HepG2 (cell line): ENCODE measurements around the gene PCSK5. TPM values are rescaled to one million over a fixed set of nuclear protein-coding genes. Genes with fewer than 3 reads are reported as not detected.

Experiments
- ATAC-seq: fragments of 200-7000 bp; cut with Tn5 transposase; 3 replicates; pipeline ENCODE4 v1.9.1; 2020; ENCODE audit warnings: mild to moderate bottlenecking, moderate library complexity
- BruUV-seq: library from RNA; stranded (reverse); fragments of 400-500 nt; replicated peaks from 2 replicates; lab custom pipeline; 2021; lab: Mats Ljungman, UMichigan
- CTCF ChIA-PET: fragments of 300-600 bp; formaldehyde crosslinking; extraction: SDS; loops from one replicate; lab custom pipeline; 2021; ENCODE audit warnings: low total read pairs, inconsistent platforms, low intra/inter-chr PET ratio; lab: Yijun Ruan, JAX
- POLR2A ChIA-PET: fragments of 350-600 bp; sonication (Branson Sonifier 250); formaldehyde crosslinking; loops from one replicate; lab custom pipeline; 2020; ENCODE audit warnings: antibody characterized with exemption, inconsistent platforms; lab: Yijun Ruan, JAX
- DNase-seq: peaks from one replicate; pipeline ENCODE4 v3.0.0-alpha.2; 2015; ENCODE audit warnings: low spot score
- FAIRE-seq: peaks from 3 replicates; lab custom pipeline; 2011; peaks lifted over from hg19 to GRCh38; lab: Jason Lieb, UNC
- H2AFZ ChIP-seq: one replicate; pipeline ENCODE4 v1.6.1; 2011; ENCODE audit warnings: low read length, inconsistent platforms
- H3K27ac ChIP-seq: fragments of 300-600 bp; 3 replicates; pipeline ENCODE4 v1.8.0; 2011; ENCODE audit warnings: mixed run types, mild to moderate bottlenecking, mixed read lengths, low read length, inconsistent platforms; ENCODE audit not compliant: insufficient read depth; ENCODE audit errors: extremely low read length
- H3K27me3 ChIP-seq, 2 experiments: fragments of 200-600 bp in 1 of 2; 2 replicates in 1 of 2; 3 replicates in 1 of 2; pipeline versions ENCODE4 v1.6.0 to v1.8.0; 2011; ENCODE audit warnings: low read length in 2 of 2, mild to moderate bottlenecking in 2 of 2, moderate library complexity in 2 of 2, inconsistent platforms in 1 of 2; ENCODE audit not compliant: insufficient read depth in 2 of 2, control insufficient read depth in 1 of 2
- H3K36me3 ChIP-seq, 2 experiments: fragments of 200-600 bp in 1 of 2; replicated peaks in 1 of 2; 2 replicates in 1 of 2; 3 replicates in 1 of 2; pipeline versions ENCODE4 v1.5.1 to v1.8.0; 2011; ENCODE audit warnings: low read length in 2 of 2, inconsistent platforms in 1 of 2; ENCODE audit not compliant: insufficient read depth in 2 of 2, control insufficient read depth in 1 of 2
- H3K4me1 ChIP-seq: 2 replicates; pipeline ENCODE4 v1.5.1; 2012; ENCODE audit warnings: low read length, inconsistent platforms; ENCODE audit not compliant: insufficient read depth
- H3K4me2 ChIP-seq: 2 replicates; pipeline ENCODE4 v1.6.0; 2011; ENCODE audit warnings: low read depth, low read length, inconsistent platforms
- H3K4me3 ChIP-seq, 3 experiments: fragments of 200-600 bp in 1 of 3; sonication (generic), shearing (Covaris generic) in 1 of 3; replicated peaks in 1 of 3; 2 replicates each; pipeline ENCODE4 v1.5.1; 2011 to 2016; ENCODE audit warnings: low read length in 3 of 3, inconsistent platforms in 2 of 3, low read depth in 2 of 3, mild to moderate bottlenecking in 2 of 3, control low read depth in 1 of 3, mixed read lengths in 1 of 3; ENCODE audit not compliant: insufficient read depth in 1 of 3
- H3K79me2 ChIP-seq: one replicate; pipeline ENCODE4 v1.6.1; 2011; ENCODE audit warnings: low read length, inconsistent platforms; ENCODE audit not compliant: insufficient read depth
- H3K9ac ChIP-seq: 2 replicates; pipeline ENCODE4 v1.6.0; 2011; ENCODE audit warnings: mild to moderate bottlenecking, low read depth, low read length, inconsistent platforms; ENCODE audit not compliant: insufficient read depth
- H3K9me3 ChIP-seq: 2 replicates; pipeline ENCODE4 v1.5.1; 2012; ENCODE audit warnings: mild to moderate bottlenecking, low read length
- H4K20me1 ChIP-seq: 2 replicates; pipeline ENCODE4 v1.6.0; 2011; ENCODE audit warnings: inconsistent platforms, mild to moderate bottlenecking, low read length, moderate library complexity; ENCODE audit not compliant: insufficient read depth
- ATF7 ChIP-seq, 2 experiments: fragments of 450-650 bp in 1 of 2; sonication (generic) in 1 of 2; formaldehyde crosslinking in 1 of 2; IDR thresholded peaks; 2 replicates each; pipeline versions ENCODE4 v1.4.0 to v1.6.1; 2016 to 2020; ENCODE audit warnings: antibody characterized with exemption in 1 of 2, mild to moderate bottlenecking in 1 of 2, missing genetic modification reagents in 1 of 2
- MEIS1 ChIP-seq: sonication (generic); formaldehyde crosslinking; IDR thresholded peaks from 2 replicates; pipeline ENCODE4 v1.9.0; 2021; ENCODE audit warnings: mild to moderate bottlenecking, missing genetic modification reagents, moderate library complexity, borderline replicate concordance
- PAWR ChIP-seq: sonication (generic); formaldehyde crosslinking; IDR thresholded peaks from 2 replicates; pipeline ENCODE4 v1.4.0; 2020; ENCODE audit warnings: missing genetic modification reagents, mild to moderate bottlenecking, borderline replicate concordance
- SCMH1 ChIP-seq: sonication (generic); formaldehyde crosslinking; IDR thresholded peaks from 2 replicates; pipeline ENCODE4 v1.9.0; 2021; ENCODE audit warnings: missing genetic modification reagents, mild to moderate bottlenecking, borderline replicate concordance
- SP4 ChIP-seq: sonication (generic); formaldehyde crosslinking; IDR thresholded peaks from 2 replicates; pipeline ENCODE4 v1.8.1; 2023; ENCODE audit warnings: mild to moderate bottlenecking, missing genetic modification reagents
- SRSF1 ChIP-seq: fragments of 200-400 bp; formaldehyde crosslinking; optimal IDR thresholded peaks from 2 replicates; pipeline ENCODE3; 2017; ENCODE audit warnings: mild to moderate bottlenecking, low read depth, low read length, moderate library complexity
- ZNF337 ChIP-seq: sonication (generic); formaldehyde crosslinking; IDR thresholded peaks from 2 replicates; pipeline ENCODE4 v1.5.1; 2020; ENCODE audit warnings: missing genetic modification reagents, low read depth, mild to moderate bottlenecking, borderline replicate concordance
- ZNF350 ChIP-seq: sonication (generic); formaldehyde crosslinking; IDR thresholded peaks from 2 replicates; pipeline ENCODE4 v1.4.0; 2020; ENCODE audit warnings: mild to moderate bottlenecking, low read depth, missing genetic modification reagents, borderline replicate concordance
- ZNF543 ChIP-seq: sonication (generic); formaldehyde crosslinking; IDR thresholded peaks from 2 replicates; pipeline ENCODE4 v1.4.0; 2020; ENCODE audit warnings: mild to moderate bottlenecking, missing genetic modification reagents
- ZNF577 ChIP-seq: sonication (generic); formaldehyde crosslinking; IDR thresholded peaks from 2 replicates; pipeline ENCODE4 v1.4.0; 2020; ENCODE audit warnings: mild to moderate bottlenecking, low read depth, missing genetic modification reagents, borderline replicate concordance
- WGBS: methylation state at CpG from one replicate; pipeline ENCODE4 v1.1.6; 2017; ENCODE audit warnings: low lambda C conversion rate; 5-methylcytosine and 5-hydroxymethylcytosine counted together
- in situ Hi-C: cut with HindIII; loops from 2 replicates; pipeline ENCODE4 v1.10.0; 2017; ENCODE audit warnings: low pct_unique_long_range_greater_than_20kb; ENCODE audit not compliant: extremely low pct_ligation_motif_present
- intact Hi-C: fragments of 100-400 bp; cut with micrococcal nuclease; formaldehyde crosslinking; loops from one replicate; pipeline ENCODE4 v1.10.0; 2022; ENCODE audit not compliant: unreplicated experiment
- polyA plus RNA-seq, 8 experiments: library from polyadenylated mRNA; depleted of rRNA in 3 of 8; stranded (reverse) in 7 of 8; unstranded in 1 of 8; fragments of >200 nt; fragmentation: Illumina TruSeq in 4 of 8; extraction: Trizol in 4 of 8; gene quantifications; 2 replicates each; pipeline versions ENCODE4 v1.2.1 to v1.2.3, GENCODE V29; 2011 to 2016; ENCODE audit warnings: low read depth in 4 of 8, missing spikeins in 1 of 8, mixed read lengths in 1 of 8; ENCODE audit not compliant: insufficient read depth in 1 of 8
- total RNA-seq, 5 experiments: library from RNA; depleted of rRNA; stranded (reverse); fragments of >200 nt; fragmentation: Illumina TruSeq; extraction: Trizol; gene quantifications; 2 replicates each; pipeline ENCODE4 v1.2.3, GENCODE V29; 2016; ENCODE audit warnings: low read depth in 1 of 5
- TF ChIP-seq, protein P1 (sequence below): sonication (generic); formaldehyde crosslinking; IDR thresholded peaks from 2 replicates; pipeline ENCODE4 v1.4.0; 2020; ENCODE audit warnings: low read depth, mild to moderate bottlenecking, missing genetic modification reagents
- TF ChIP-seq, protein P2 (sequence below): sonication (generic); formaldehyde crosslinking; IDR thresholded peaks from 2 replicates; pipeline ENCODE4 v1.9.0; 2021; ENCODE audit warnings: missing genetic modification reagents, borderline replicate concordance
- TF ChIP-seq, protein P3 (sequence below): sonication (generic); formaldehyde crosslinking; IDR thresholded peaks from 2 replicates; pipeline ENCODE4 v1.4.0; 2020; ENCODE audit warnings: missing genetic modification reagents
- TF ChIP-seq, protein P4 (sequence below): sonication (generic); formaldehyde crosslinking; IDR thresholded peaks from 2 replicates; pipeline ENCODE4 v1.9.0; 2021; ENCODE audit warnings: missing genetic modification reagents, mild to moderate bottlenecking, borderline replicate concordance

The PCSK5 gene
- total and polyA plus RNA-seq, 2 of the 13 experiments (the other 11 are each of a cell fraction or from before 2014, with no cell fraction given) = 0.55 to 0.66 TPM

DNA sequence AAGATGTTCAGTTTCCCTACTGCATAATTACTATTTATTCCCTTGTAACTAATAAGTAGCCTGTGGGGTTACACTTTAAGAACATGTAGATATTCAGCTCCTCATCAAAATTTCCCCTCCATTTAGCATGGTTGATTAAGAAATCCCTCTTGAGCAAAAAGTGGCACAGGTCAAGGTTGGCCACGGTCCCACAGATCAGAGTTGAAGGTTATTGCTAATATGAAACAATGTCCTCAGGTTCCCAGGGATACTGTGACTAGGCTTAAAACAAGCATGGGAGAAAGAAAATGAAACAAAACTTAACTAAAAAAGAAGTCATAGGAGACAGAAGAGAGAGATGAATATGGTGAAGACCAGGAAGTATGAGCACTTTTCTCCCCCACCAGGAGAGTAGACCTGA lies 439.6 kb downstream of the PCSK5 start:
- no TSS peak for BruUV-seq
- no peaks in the 10 kb centered on the region for H3K9me3 ChIP-seq
- TF ChIP-seq SP4 (no peak), ZNF577 (CRISPR knock-in tag) (no peak), PAWR (no peak), SCMH1 (no peak), MEIS1 (no peak), ZNF350 (no peak), ZNF543 (CRISPR knock-in tag) (no peak), ZNF337 (CRISPR knock-in tag) (no peak), ATF7 (IDR thresholded peaks at IDR 0.05) (no peak), ATF7 (CRISPR knock-in tag; IDR thresholded peaks at IDR 0.05) (no peak), SRSF1 (no peak)
- TF ChIP-seq, protein P1, sequence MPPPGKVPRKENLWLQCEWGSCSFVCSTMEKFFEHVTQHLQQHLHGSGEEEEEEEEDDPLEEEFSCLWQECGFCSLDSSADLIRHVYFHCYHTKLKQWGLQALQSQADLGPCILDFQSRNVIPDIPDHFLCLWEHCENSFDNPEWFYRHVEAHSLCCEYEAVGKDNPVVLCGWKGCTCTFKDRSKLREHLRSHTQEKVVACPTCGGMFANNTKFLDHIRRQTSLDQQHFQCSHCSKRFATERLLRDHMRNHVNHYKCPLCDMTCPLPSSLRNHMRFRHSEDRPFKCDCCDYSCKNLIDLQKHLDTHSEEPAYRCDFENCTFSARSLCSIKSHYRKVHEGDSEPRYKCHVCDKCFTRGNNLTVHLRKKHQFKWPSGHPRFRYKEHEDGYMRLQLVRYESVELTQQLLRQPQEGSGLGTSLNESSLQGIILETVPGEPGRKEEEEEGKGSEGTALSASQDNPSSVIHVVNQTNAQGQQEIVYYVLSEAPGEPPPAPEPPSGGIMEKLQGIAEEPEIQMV (CRISPR knock-in tag) = no peak
- TF ChIP-seq, protein P2, sequence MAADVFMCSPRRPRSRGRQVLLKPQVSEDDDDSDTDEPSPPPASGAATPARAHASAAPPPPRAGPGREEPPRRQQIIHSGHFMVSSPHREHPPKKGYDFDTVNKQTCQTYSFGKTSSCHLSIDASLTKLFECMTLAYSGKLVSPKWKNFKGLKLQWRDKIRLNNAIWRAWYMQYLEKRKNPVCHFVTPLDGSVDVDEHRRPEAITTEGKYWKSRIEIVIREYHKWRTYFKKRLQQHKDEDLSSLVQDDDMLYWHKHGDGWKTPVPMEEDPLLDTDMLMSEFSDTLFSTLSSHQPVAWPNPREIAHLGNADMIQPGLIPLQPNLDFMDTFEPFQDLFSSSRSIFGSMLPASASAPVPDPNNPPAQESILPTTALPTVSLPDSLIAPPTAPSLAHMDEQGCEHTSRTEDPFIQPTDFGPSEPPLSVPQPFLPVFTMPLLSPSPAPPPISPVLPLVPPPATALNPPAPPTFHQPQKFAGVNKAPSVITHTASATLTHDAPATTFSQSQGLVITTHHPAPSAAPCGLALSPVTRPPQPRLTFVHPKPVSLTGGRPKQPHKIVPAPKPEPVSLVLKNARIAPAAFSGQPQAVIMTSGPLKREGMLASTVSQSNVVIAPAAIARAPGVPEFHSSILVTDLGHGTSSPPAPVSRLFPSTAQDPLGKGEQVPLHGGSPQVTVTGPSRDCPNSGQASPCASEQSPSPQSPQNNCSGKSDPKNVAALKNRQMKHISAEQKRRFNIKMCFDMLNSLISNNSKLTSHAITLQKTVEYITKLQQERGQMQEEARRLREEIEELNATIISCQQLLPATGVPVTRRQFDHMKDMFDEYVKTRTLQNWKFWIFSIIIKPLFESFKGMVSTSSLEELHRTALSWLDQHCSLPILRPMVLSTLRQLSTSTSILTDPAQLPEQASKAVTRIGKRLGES (CRISPR knock-in tag) = no peak
- TF ChIP-seq, protein P3, sequence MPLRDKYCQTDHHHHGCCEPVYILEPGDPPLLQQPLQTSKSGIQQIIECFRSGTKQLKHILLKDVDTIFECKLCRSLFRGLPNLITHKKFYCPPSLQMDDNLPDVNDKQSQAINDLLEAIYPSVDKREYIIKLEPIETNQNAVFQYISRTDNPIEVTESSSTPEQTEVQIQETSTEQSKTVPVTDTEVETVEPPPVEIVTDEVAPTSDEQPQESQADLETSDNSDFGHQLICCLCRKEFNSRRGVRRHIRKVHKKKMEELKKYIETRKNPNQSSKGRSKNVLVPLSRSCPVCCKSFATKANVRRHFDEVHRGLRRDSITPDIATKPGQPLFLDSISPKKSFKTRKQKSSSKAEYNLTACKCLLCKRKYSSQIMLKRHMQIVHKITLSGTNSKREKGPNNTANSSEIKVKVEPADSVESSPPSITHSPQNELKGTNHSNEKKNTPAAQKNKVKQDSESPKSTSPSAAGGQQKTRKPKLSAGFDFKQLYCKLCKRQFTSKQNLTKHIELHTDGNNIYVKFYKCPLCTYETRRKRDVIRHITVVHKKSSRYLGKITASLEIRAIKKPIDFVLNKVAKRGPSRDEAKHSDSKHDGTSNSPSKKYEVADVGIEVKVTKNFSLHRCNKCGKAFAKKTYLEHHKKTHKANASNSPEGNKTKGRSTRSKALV (CRISPR knock-in tag) = no peak
- TF ChIP-seq, protein P4, sequence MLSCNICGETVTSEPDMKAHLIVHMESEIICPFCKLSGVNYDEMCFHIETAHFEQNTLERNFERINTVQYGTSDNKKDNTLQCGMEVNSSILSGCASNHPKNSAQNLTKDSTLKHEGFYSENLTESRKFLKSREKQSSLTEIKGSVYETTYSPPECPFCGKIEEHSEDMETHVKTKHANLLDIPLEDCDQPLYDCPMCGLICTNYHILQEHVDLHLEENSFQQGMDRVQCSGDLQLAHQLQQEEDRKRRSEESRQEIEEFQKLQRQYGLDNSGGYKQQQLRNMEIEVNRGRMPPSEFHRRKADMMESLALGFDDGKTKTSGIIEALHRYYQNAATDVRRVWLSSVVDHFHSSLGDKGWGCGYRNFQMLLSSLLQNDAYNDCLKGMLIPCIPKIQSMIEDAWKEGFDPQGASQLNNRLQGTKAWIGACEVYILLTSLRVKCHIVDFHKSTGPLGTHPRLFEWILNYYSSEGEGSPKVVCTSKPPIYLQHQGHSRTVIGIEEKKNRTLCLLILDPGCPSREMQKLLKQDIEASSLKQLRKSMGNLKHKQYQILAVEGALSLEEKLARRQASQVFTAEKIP (CRISPR knock-in tag) = no peak
- WGBS = 0% methylated on average over 1 of the region's 1 CpG
- no peak overlapping the region for H3K4me2 ChIP-seq
- H3K4me1 ChIP-seq = no peaks in the 10 kb centered on the region
- H3K4me3 ChIP-seq = no peak overlapping the region
- H3K79me2 ChIP-seq = no peaks in the 10 kb centered on the region
- H3K9ac ChIP-seq = no peak overlapping the region
- H3K27ac ChIP-seq = no peak overlapping the region
- intact Hi-C loops = no loop called here
- POLR2A ChIA-PET = no interaction called here
- in situ Hi-C loops = no loop called here
- DNase-seq (no peak), ATAC-seq (no peak), FAIRE-seq (no peak)
- CTCF ChIA-PET = no interaction called here
- no peaks in the 10 kb centered on the region for H3K36me3 ChIP-seq
- H3K27me3 ChIP-seq = no peaks in the 10 kb centered on the region
- H2AFZ ChIP-seq = no peak overlapping the region
- H4K20me1 ChIP-seq = no peaks in the 10 kb centered on the region
